ENCODE measurements around the gene NAALADL2.

DNA sequence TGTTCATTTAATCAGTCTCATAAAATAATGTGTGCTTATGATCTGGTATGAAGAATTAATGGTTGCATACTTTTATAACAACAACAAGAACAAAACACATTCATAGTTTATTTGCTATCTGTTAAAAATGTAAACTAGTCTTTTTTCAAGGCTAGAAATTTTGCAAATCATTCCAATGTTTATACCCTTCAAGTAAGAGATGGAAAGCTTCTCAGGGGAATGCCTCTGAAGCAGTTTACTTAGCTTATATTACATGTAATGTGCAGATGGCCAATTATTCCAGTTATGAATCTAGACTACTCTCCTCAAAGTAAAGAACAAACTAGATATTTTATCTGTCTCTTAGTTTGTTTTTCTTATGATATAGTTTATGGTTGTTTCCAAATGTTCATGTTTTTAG, 575.4 kb downstream of the NAALADL2 start:
- TF ChIP-seq JUND (IDR thresholded peaks at IDR 0.05; ENCODE audit: borderline replicate concordance, low read depth, low read length) (no peak), JUND (tag; IDR thresholded peaks at IDR 0.05; ENCODE audit: borderline replicate concordance, low read depth, low read length) (no peak)
- TF ChIP-seq, protein P1, sequence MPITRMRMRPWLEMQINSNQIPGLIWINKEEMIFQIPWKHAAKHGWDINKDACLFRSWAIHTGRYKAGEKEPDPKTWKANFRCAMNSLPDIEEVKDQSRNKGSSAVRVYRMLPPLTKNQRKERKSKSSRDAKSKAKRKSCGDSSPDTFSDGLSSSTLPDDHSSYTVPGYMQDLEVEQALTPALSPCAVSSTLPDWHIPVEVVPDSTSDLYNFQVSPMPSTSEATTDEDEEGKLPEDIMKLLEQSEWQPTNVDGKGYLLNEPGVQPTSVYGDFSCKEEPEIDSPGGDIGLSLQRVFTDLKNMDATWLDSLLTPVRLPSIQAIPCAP (CRISPR knock-in tag; IDR thresholded peaks at IDR 0.05; ENCODE audit: borderline replicate concordance), result no peak
- TF ChIP-seq, protein P2, sequence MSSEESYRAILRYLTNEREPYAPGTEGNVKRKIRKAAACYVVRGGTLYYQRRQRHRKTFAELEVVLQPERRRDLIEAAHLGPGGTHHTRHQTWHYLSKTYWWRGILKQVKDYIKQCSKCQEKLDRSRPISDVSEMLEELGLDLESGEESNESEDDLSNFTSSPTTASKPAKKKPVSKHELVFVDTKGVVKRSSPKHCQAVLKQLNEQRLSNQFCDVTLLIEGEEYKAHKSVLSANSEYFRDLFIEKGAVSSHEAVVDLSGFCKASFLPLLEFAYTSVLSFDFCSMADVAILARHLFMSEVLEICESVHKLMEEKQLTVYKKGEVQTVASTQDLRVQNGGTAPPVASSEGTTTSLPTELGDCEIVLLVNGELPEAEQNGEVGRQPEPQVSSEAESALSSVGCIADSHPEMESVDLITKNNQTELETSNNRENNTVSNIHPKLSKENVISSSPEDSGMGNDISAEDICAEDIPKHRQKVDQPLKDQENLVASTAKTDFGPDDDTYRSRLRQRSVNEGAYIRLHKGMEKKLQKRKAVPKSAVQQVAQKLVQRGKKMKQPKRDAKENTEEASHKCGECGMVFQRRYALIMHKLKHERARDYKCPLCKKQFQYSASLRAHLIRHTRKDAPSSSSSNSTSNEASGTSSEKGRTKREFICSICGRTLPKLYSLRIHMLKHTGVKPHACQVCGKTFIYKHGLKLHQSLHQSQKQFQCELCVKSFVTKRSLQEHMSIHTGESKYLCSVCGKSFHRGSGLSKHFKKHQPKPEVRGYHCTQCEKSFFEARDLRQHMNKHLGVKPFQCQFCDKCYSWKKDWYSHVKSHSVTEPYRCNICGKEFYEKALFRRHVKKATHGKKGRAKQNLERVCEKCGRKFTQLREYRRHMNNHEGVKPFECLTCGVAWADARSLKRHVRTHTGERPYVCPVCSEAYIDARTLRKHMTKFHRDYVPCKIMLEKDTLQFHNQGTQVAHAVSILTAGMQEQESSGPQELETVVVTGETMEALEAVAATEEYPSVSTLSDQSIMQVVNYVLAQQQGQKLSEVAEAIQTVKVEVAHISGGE (CRISPR knock-in tag; IDR thresholded peaks at IDR 0.05), result no peak
